ENCODE measurements around the gene YJEFN3. TPM values are rescaled to one million over a fixed set of nuclear protein-coding genes. Genes with fewer than 3 reads are reported as not detected.

YJEFN3 gene
- total RNA-seq, 1 donor from 2014 or later = 6.4 TPM

DNA sequence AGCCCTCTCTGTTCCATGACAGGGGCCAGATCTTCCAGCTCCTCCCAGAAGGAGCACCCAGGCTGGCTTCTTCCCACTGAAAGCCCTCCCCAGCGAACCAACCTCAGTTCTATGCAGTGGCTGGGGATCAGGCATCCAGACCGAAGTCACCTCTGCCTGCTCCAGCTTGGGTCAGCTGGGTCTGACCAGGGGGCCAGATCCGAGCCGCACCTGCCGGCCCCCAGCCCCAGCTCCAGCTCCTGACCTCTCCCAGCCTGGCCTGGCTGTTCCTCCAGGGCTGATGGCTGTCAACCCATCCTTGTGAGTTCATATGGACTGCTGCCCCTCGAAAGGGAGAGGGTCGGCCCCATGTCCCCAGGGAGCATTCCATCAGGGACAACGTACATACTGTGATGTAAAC is 21.4 kb upstream of the YJEFN3 start:
- ATAC-seq = no peak
- no peak for DNase-seq
- intact Hi-C loops (cut with DNase I) = no loop called here
- Histone ChIP-seq H3K4me1 (no peaks in the 10 kb centered on the region), H3K9me3 (no peaks in the 10 kb centered on the region), H3K27me3 (no peaks in the 10 kb centered on the region), H3K36me3 (peaks cover 49% of the 10 kb centered on the region), H3K27ac (no peak overlapping the region), H3K4me3 (no peak overlapping the region)
- TF ChIP-seq, protein P1, sequence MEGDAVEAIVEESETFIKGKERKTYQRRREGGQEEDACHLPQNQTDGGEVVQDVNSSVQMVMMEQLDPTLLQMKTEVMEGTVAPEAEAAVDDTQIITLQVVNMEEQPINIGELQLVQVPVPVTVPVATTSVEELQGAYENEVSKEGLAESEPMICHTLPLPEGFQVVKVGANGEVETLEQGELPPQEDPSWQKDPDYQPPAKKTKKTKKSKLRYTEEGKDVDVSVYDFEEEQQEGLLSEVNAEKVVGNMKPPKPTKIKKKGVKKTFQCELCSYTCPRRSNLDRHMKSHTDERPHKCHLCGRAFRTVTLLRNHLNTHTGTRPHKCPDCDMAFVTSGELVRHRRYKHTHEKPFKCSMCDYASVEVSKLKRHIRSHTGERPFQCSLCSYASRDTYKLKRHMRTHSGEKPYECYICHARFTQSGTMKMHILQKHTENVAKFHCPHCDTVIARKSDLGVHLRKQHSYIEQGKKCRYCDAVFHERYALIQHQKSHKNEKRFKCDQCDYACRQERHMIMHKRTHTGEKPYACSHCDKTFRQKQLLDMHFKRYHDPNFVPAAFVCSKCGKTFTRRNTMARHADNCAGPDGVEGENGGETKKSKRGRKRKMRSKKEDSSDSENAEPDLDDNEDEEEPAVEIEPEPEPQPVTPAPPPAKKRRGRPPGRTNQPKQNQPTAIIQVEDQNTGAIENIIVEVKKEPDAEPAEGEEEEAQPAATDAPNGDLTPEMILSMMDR (IDR thresholded peaks at IDR 0.05) = no peak

DNA sequence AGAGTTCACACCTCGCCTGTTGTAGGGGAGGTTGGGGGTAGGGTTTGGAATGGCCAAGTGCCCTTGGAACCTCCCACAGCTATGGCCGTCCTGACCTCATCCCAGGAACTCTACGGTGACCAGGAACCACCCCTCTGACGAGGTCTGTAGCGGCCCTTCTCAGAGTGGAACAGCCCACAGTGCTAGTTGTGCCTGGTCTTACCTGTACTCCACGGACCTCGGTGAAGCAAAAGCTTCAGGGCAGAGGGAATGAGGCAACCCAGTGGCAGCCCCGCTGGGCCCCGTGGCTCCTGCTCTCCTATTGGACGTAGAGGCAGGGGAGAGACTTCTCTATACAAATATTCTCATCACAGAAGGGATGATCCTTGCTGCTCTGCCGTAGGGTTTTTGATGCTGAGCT is 20.5 kb upstream of the YJEFN3 start:
- Histone ChIP-seq H3K36me3 (peaks cover 40% of the 10 kb centered on the region), H3K27ac (no peak overlapping the region), H3K27me3 (no peaks in the 10 kb centered on the region), H3K4me1 (no peaks in the 10 kb centered on the region), H3K9me3 (no peaks in the 10 kb centered on the region), H3K4me3 (no peak overlapping the region)
- intact Hi-C loops (cut with DNase I) = no loop called here
- no peak for ATAC-seq
- no peak for DNase-seq
- TF ChIP-seq, protein P1 (IDR thresholded peaks at IDR 0.05) = no peak

DNA sequence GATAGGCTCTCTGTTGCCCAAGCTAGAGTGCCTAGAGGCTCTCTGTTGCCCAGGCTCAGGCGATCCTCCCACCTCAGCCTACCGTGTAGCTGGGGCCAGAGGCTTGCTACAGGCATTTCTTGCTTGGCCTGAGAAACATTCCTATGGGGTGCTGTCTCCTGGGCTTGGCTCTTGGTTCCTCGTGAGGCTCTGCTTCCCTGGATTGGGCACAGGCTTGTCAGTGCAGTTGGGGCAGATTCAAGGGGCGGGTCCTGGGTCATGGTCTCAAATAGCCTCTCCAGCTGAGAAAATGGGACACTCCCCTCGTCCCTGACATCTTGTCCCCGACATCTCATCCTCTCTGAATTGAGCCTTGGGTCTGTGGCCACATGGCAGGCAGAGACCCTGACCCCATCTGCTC is 18.3 kb upstream of the YJEFN3 start:
- TF ChIP-seq, protein P1 (IDR thresholded peaks at IDR 0.05) = no peak
- H3K4me1 ChIP-seq = no peaks in the 10 kb centered on the region
- no peaks in the 10 kb centered on the region for H3K27me3 ChIP-seq
- DNase-seq (no peak), ATAC-seq (no peak)
- intact Hi-C loops (cut with DNase I) = no loop called here
- no peak overlapping the region for H3K4me3 ChIP-seq
- peaks cover 21% of the 10 kb centered on the region for H3K36me3 ChIP-seq
- H3K9me3 ChIP-seq = no peaks in the 10 kb centered on the region
- no peak overlapping the region for H3K27ac ChIP-seq

DNA sequence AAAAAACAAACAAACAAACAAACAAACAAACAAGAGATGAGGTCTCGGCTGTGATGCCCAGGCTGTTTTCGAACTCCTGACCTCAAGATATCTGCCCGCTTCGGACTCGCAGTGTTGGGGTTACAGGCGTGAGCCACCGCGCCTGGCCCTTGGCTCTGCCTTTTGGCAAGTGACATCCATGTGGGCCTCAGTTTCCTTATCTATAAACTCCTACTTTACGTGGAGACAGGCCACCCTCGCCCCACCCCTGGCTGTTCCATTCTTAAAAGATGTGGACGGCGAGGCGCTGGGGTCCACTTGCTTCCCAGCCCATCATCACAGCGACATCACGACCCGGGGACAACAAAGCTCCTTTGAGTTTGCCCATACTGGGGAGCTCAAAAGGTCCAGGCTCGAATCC is 15.0 kb upstream of the YJEFN3 start:
- ATAC-seq (no peak), DNase-seq (no peak)
- intact Hi-C loops (cut with DNase I) = no loop called here
- Histone ChIP-seq H3K4me1 (peaks cover 11% of the 10 kb centered on the region), H3K9me3 (no peaks in the 10 kb centered on the region), H3K36me3 (no peaks in the 10 kb centered on the region), H3K27ac (no peak overlapping the region), H3K27me3 (no peaks in the 10 kb centered on the region), H3K4me3 (no peak overlapping the region)
- TF ChIP-seq, protein P1 (IDR thresholded peaks at IDR 0.05) = no peak

DNA sequence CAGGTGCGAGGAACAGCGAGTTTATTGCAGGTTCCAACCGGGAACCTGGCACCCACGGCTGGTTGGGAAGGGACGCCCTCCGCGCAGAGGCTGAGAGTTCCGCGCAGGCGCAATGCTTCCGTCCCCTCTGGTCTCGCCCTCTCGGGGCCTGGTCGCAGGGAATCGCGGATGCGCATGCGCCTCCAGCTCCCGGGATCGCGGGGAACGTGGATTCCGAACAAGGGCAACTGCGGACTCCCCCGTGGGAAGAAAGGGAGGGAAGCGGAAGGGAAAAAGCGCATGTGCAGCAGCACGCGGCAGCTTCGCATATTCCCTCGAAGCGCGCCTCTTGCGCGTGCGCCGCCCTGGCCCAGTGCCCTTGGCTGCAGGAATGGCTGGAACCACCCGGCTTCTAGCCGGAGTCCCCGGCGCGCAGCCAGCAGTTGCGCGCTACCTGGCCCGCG is 14.5 kb upstream of the YJEFN3 start:
- TF ChIP-seq, protein P1 (IDR thresholded peaks at IDR 0.05) = no peak
- Histone ChIP-seq H3K27me3 (no peaks in the 10 kb centered on the region), H3K4me3 (no peak overlapping the region), H3K36me3 (no peaks in the 10 kb centered on the region), H3K27ac (no peak overlapping the region), H3K4me1 (peaks cover 11% of the 10 kb centered on the region), H3K9me3 (no peaks in the 10 kb centered on the region)
- intact Hi-C loops (cut with DNase I) = no loop called here
- ATAC-seq = no peak
- DNase-seq = peak; percentile 79
